Measurements from ENCODE around the gene RFX2. TPM values are rescaled to one million over a fixed set of nuclear protein-coding genes. Genes with fewer than 3 reads are reported as not detected.

RFX2 gene
- total RNA-seq, 4 donors from 2014 or later: 0.31 to 10.5 (median 2.2) TPM

DNA sequence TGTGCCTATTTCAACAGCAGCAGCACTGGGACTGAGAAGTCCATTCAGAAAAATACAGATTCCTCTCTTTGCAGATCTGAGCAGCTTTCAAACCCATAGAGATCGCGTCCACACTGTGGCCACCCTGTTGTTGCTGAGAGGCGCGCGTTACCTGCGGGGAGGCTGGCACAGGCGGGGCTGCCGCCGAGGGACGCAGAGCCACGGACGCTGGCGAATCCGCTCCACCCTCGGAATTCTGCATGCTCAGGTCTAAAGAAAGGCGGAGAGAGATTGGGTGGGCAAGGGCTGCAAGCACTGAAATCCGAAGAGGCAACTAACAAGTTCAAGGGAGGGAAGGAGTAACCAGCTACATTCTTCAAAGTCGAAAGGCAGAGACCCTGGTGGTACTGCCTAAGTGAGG is 63.0 kb downstream of the RFX2 start:
- TF ChIP-seq, protein P1, sequence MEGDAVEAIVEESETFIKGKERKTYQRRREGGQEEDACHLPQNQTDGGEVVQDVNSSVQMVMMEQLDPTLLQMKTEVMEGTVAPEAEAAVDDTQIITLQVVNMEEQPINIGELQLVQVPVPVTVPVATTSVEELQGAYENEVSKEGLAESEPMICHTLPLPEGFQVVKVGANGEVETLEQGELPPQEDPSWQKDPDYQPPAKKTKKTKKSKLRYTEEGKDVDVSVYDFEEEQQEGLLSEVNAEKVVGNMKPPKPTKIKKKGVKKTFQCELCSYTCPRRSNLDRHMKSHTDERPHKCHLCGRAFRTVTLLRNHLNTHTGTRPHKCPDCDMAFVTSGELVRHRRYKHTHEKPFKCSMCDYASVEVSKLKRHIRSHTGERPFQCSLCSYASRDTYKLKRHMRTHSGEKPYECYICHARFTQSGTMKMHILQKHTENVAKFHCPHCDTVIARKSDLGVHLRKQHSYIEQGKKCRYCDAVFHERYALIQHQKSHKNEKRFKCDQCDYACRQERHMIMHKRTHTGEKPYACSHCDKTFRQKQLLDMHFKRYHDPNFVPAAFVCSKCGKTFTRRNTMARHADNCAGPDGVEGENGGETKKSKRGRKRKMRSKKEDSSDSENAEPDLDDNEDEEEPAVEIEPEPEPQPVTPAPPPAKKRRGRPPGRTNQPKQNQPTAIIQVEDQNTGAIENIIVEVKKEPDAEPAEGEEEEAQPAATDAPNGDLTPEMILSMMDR (IDR thresholded peaks at IDR 0.05 in 4 of 5, conservative IDR thresholded peaks at IDR 0.05 in 1 of 5): no peak
- no peak for TF ChIP-seq POLR2A (IDR thresholded peaks at IDR 0.05)
- Histone ChIP-seq H3K4me3 (no peak overlapping the region), H3K4me1 (peaks cover 0 to 2% of the 10 kb centered on the region in 2 donors), H3K27ac (no peak overlapping the region), H3K36me3 (no peaks in the 10 kb centered on the region), H3K9me3 (no peaks in the 10 kb centered on the region), H3K27me3 (no peaks in the 10 kb centered on the region)
- ATAC-seq (no peak), DNase-seq (no peak)
- in situ Hi-C loops (cut with MboI; ENCODE audit: low sequenced_read_pairs in 4 of 4) (loop anchor here in 3 of 4 donors (5.0 to 25.0 kb wide), 3 partner anchors 75 to 265 kb away; no protein-coding TSS in a partner anchor), intact Hi-C loops (cut with DNase I; ENCODE audit: low total_unique reads) (loop anchor here (5.0 kb wide), 1 partner anchor 250 kb away; no protein-coding TSS in a partner anchor)

DNA sequence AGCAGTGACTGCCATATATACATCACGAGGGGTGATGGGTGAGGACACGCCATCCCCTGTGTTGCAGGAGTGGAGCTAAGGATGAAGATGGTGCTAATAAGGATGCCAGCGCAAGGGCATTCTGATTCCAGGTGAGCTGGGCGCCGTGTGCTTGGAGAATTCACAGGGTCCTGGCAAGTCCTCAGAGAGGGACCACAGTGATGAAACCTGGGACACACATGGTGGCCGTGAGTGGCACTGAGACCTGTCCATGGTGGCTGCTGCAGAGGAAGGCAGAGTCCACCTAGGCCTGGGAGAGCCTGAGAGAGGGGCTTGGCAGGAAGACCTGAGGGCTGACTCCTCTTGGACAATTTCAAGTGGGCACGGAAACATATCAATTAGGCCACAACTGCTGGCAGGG is 65.2 kb downstream of the RFX2 start:
- no peak overlapping the region for H3K4me3 ChIP-seq
- ATAC-seq (no peak), DNase-seq (no peak)
- H3K27ac ChIP-seq: no peak overlapping the region
- H3K36me3 ChIP-seq: no peaks in the 10 kb centered on the region
- H3K4me1 ChIP-seq: peaks cover 0 to 2% of the 10 kb centered on the region in 2 donors
- no peak for TF ChIP-seq POLR2A (IDR thresholded peaks at IDR 0.05)
- TF ChIP-seq, protein P1 (IDR thresholded peaks at IDR 0.05 in 4 of 5, conservative IDR thresholded peaks at IDR 0.05 in 1 of 5): no peak
- in situ Hi-C loops (cut with MboI; ENCODE audit: low sequenced_read_pairs in 4 of 4) (loop anchor here in 3 of 4 donors (5.0 to 25.0 kb wide), 3 partner anchors 77 to 267 kb away; no protein-coding TSS in a partner anchor), intact Hi-C loops (cut with DNase I; ENCODE audit: low total_unique reads) (loop anchor here (5.0 kb wide), 1 partner anchor 252 kb away; no protein-coding TSS in a partner anchor)
- no peaks in the 10 kb centered on the region for H3K27me3 ChIP-seq
- H3K9me3 ChIP-seq: no peaks in the 10 kb centered on the region

DNA sequence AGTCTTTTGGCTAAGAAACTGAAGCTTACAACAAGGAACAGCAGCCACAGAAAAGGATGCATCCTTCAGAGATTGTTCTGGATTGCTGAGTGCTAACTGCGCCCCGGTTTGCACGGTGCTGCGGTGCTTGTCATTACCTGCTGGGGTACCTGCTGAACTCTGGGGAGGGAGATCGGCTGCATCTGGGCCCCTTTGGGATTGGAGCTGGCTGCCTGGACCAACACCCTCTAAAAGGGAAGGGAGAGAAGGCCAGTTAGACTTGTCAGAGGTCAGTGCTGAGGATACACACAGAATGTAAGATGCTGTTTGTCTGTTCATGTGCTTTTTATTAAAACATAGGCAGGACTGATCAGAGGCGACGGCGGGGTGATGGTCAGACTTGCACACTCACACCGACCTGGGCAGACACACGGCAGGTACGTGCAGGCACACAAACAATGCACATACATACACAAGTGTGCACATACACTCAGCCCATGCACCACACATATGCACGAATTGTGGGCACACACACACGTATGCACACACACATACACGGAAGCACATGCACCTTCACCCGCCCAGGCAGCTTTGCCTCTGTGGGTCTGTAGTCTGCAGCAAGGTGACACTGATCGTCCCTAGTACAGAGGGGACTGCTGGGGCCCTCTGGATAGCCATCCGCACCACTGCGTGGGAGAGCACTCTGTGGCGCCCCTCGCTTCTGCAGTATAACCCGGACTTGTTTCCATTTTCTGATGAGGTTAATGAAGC is 66.1 kb downstream of the RFX2 start:
- TF ChIP-seq, protein P1 (IDR thresholded peaks at IDR 0.05 in 4 of 5, conservative IDR thresholded peaks at IDR 0.05 in 1 of 5): no peak
- TF ChIP-seq POLR2A (IDR thresholded peaks at IDR 0.05): no peak
- in situ Hi-C loops (cut with MboI; ENCODE audit: low sequenced_read_pairs in 4 of 4) (loop anchor here in 1 of 4 donors (25.0 kb wide), 1 partner anchor 268 kb away; no protein-coding TSS in a partner anchor), intact Hi-C loops (cut with DNase I; ENCODE audit: low total_unique reads) (no loop called here)
- Histone ChIP-seq H3K4me1 (peaks cover 0 to 2% of the 10 kb centered on the region in 2 donors), H3K36me3 (no peaks in the 10 kb centered on the region), H3K27me3 (no peaks in the 10 kb centered on the region), H3K27ac (no peak overlapping the region), H3K4me3 (no peak overlapping the region), H3K9me3 (no peaks in the 10 kb centered on the region)
- DNase-seq: no peak
- no peak for ATAC-seq

DNA sequence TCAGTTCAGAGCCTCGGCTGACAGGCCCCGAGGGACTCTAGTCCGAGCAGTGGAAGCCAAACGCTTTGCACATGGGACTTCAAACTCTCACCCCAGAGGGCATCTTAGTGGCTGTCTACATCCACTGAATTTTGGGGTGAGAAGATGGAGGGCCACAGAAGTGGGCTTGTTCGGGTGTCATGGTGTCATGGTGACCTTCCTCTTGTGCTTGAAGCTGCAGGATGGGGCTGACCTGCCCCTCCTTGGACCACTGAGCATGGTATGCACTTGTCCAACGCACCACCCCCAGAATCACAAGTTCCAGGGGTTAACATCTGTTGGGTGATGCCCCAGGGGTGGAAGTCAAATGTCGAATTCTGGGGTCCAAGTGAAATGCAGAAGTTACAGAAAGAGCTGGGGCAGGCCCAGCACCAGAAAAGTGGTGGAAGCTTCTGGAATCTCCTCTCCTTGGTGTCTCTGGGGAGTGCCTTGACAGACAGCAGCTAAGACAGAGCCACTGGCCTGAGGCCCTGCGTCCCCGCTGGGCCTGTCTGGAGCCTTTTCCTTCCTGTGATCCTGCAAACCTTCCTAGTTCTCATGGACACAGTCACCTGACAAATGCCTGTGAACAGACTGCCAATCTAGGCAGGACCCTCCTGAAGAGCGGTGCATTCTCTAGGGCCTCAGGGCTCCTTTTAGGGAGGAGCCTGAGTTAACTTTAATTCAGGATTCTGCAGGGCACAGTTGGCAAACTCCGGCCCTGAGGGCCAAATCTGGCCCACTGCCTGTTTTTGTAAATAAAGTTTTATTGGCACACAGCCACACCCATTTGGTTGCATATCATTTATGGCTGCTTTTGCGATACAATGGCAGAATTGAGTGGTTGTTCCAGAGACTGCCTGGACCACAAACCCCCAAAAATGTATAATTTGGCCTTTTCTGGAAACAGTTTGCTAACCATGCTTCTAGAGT is 67.2 kb downstream of the RFX2 start:
- no peak for ATAC-seq
- Histone ChIP-seq H3K4me1 (no peaks in the 10 kb centered on the region), H3K36me3 (no peaks in the 10 kb centered on the region), H3K4me3 (no peak overlapping the region), H3K27ac (no peak overlapping the region), H3K27me3 (no peaks in the 10 kb centered on the region), H3K9me3 (no peaks in the 10 kb centered on the region)
- in situ Hi-C loops (cut with MboI; ENCODE audit: low sequenced_read_pairs in 4 of 4): loop anchor here in 1 of 4 donors (25.0 kb wide), 1 partner anchor 269 kb away; no protein-coding TSS in a partner anchor
- DNase-seq: no peak
- intact Hi-C loops (cut with DNase I; ENCODE audit: low total_unique reads): no loop called here
- no peak for TF ChIP-seq POLR2A (IDR thresholded peaks at IDR 0.05)
- TF ChIP-seq, protein P1 (IDR thresholded peaks at IDR 0.05 in 4 of 5, conservative IDR thresholded peaks at IDR 0.05 in 1 of 5): no peak

Measured in gastrocnemius medialis (tissue), 4 donors.